SK-N-SH (cell line): ENCODE measurements around the gene ZSCAN16.

Source experiments
- ELF1 ChIP-seq: IDR thresholded peaks from 2 replicates; pipeline ENCODE4 v1.4.0; 2012
- EP300 ChIP-seq, 2 experiments: IDR thresholded peaks; 2 replicates each; pipeline versions ENCODE4 v1.4.0 to v1.6.1; 2012; ENCODE audit warnings: borderline replicate concordance in 1 of 2, low read depth in 1 of 2, low read length in 1 of 2
- GABPA ChIP-seq: IDR thresholded peaks from 2 replicates; pipeline ENCODE4 v1.4.0; 2012; ENCODE audit warnings: low read depth, mild to moderate bottlenecking
- POLR2AphosphoS5 ChIP-seq: IDR thresholded peaks from 2 replicates; pipeline ENCODE4 v1.6.1; 2012; ENCODE audit warnings: low read depth, low read length
- RAD21 ChIP-seq: IDR thresholded peaks from 2 replicates; pipeline ENCODE4 v1.6.1; 2012; ENCODE audit warnings: mild to moderate bottlenecking, low read length
- RXRA ChIP-seq: IDR thresholded peaks from 2 replicates; pipeline ENCODE4 v1.4.0; 2012; ENCODE audit warnings: low read depth, mild to moderate bottlenecking, borderline replicate concordance
- TF ChIP-seq, protein P1 (sequence below): fragments of 200-600 bp; sonication (generic); IDR thresholded peaks from 2 replicates; pipeline ENCODE4 v1.6.1; 2017; ENCODE audit warnings: antibody characterized with exemption, mild to moderate bottlenecking, moderate library complexity
- TF ChIP-seq, protein P2 (sequence below): IDR thresholded peaks from 2 replicates; pipeline ENCODE4 v1.6.1; 2012; ENCODE audit warnings: mild to moderate bottlenecking, low read depth, low read length, moderate library complexity
- TF ChIP-seq, protein P3 (sequence below): IDR thresholded peaks from 2 replicates; pipeline ENCODE4; 2012

DNA sequence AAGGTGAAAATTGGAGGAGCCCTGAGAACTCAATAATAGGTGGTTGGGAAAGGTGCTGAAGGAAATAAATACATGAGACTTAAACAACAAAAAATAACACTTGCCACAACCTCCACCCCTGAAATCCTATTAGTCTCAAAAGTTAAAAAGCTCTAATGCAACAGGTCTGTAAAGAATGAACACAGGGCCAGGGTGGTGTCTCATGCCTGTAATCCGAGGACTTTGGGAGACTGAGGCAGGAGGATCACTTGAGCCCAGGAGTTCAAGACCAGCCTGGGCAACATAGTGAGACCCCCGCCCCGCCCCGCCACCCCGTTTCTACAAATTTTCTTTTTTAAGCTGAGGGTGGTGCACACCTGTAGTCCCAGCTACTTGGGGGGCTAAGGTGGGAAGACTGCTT, 16.2 kb downstream of the ZSCAN16 start:
- TF ChIP-seq, protein P1, sequence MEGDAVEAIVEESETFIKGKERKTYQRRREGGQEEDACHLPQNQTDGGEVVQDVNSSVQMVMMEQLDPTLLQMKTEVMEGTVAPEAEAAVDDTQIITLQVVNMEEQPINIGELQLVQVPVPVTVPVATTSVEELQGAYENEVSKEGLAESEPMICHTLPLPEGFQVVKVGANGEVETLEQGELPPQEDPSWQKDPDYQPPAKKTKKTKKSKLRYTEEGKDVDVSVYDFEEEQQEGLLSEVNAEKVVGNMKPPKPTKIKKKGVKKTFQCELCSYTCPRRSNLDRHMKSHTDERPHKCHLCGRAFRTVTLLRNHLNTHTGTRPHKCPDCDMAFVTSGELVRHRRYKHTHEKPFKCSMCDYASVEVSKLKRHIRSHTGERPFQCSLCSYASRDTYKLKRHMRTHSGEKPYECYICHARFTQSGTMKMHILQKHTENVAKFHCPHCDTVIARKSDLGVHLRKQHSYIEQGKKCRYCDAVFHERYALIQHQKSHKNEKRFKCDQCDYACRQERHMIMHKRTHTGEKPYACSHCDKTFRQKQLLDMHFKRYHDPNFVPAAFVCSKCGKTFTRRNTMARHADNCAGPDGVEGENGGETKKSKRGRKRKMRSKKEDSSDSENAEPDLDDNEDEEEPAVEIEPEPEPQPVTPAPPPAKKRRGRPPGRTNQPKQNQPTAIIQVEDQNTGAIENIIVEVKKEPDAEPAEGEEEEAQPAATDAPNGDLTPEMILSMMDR = no peak
- TF ChIP-seq GABPA = no peak
- no peak for TF ChIP-seq EP300 (IDR thresholded peaks at IDR 0.05; ENCODE audit: borderline replicate concordance in 1 of 2, low read depth in 1 of 2, low read length in 1 of 2)
- no peak for TF ChIP-seq RXRA
- no peak for TF ChIP-seq POLR2AphosphoS5
- TF ChIP-seq RAD21 = no peak
- TF ChIP-seq ELF1 = no peak
- TF ChIP-seq, protein P2, sequence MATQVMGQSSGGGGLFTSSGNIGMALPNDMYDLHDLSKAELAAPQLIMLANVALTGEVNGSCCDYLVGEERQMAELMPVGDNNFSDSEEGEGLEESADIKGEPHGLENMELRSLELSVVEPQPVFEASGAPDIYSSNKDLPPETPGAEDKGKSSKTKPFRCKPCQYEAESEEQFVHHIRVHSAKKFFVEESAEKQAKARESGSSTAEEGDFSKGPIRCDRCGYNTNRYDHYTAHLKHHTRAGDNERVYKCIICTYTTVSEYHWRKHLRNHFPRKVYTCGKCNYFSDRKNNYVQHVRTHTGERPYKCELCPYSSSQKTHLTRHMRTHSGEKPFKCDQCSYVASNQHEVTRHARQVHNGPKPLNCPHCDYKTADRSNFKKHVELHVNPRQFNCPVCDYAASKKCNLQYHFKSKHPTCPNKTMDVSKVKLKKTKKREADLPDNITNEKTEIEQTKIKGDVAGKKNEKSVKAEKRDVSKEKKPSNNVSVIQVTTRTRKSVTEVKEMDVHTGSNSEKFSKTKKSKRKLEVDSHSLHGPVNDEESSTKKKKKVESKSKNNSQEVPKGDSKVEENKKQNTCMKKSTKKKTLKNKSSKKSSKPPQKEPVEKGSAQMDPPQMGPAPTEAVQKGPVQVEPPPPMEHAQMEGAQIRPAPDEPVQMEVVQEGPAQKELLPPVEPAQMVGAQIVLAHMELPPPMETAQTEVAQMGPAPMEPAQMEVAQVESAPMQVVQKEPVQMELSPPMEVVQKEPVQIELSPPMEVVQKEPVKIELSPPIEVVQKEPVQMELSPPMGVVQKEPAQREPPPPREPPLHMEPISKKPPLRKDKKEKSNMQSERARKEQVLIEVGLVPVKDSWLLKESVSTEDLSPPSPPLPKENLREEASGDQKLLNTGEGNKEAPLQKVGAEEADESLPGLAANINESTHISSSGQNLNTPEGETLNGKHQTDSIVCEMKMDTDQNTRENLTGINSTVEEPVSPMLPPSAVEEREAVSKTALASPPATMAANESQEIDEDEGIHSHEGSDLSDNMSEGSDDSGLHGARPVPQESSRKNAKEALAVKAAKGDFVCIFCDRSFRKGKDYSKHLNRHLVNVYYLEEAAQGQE = no peak
- TF ChIP-seq, protein P3, sequence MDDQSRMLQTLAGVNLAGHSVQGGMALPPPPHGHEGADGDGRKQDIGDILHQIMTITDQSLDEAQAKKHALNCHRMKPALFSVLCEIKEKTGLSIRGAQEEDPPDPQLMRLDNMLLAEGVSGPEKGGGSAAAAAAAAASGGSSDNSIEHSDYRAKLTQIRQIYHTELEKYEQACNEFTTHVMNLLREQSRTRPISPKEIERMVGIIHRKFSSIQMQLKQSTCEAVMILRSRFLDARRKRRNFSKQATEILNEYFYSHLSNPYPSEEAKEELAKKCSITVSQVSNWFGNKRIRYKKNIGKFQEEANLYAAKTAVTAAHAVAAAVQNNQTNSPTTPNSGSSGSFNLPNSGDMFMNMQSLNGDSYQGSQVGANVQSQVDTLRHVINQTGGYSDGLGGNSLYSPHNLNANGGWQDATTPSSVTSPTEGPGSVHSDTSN = no peak
